ENCODE data around the gene AGBL1.

Gene AGBL1

DNA sequence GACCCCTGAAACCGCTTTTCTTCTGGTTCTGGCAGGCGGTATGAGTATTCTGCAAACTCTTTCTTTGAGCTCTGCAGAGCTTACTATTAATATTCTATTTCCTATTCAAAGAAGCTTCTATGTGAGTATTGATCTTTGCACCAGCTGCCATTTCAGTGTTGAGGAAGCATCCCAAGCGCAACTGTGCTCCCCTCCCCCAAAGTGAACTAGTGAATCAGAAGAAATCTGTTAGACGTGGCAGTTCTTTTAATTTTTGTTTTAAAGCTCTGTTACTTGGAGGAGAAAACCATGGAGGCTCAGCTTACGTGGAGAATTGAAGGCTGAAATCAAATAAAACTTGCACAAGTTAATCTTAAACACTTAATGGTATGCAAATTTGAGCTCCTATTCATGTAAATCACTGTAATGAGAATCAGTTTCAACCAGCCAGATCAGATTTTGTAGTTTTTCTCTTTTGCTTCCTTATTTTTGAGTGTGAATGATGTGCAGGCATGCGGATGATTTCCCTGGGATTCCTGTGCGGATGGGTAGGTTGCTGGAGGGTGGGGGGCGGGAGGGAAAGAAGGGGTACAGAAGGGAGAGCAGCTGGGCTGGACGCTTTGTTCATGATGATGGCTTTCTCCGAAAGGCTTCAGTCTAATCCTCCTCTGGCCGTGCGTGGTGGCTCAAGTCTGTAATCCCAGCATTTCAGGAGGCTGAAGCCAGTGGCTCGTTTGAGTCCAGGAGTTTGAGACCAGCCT, 16.1 kb upstream of the AGBL1 start:
- Histone ChIP-seq H3K27me3 (ENCODE audit: insufficient read depth, poor library complexity, severe bottlenecking) (no peaks in the 10 kb centered on the region), H3K27ac (replicated peaks) (no peak overlapping the region), H3K4me3 (replicated peaks; ENCODE audit: insufficient read depth, low read length) (no peak overlapping the region)
- TF ChIP-seq REST (IDR thresholded peaks at IDR 0.05; ENCODE audit: insufficient replicate concordance, low read depth) (no peak), GABPA (IDR thresholded peaks at IDR 0.05; ENCODE audit: low read depth) (no peak), CTCF (IDR thresholded peaks at IDR 0.05; ENCODE audit: insufficient read depth, low read length) (no peak), POLR2AphosphoS5 (IDR thresholded peaks at IDR 0.05; ENCODE audit: low read depth) (no peak), SPI1 (IDR thresholded peaks at IDR 0.05; ENCODE audit: borderline replicate concordance, low read depth) (no peak)
- DNase-seq (ENCODE audit: low read depth in 1 of 2, low spot score in 1 of 2), result no peak

DNA sequence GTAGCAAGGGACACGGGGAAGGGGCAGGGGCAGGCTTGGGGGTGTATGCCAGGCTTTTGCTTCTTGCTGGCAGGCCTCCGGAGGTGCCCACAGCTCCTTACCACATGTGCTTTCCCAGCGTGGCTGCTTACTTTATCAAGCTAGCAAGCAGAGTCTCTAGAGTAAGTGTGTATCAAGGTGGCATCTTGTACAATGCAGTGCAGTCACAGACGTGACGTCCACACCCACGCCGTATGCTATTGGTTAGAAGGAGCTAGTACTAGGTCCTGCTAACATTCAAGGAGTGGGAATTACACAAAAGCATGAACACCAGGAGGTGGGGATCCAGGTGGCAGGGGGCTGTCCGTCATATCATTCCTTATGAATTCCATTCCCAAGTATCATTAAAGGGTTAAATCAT, 15.3 kb upstream of the AGBL1 start:
- TF ChIP-seq POLR2AphosphoS5 (IDR thresholded peaks at IDR 0.05; ENCODE audit: low read depth), result no peak
- no peak for TF ChIP-seq REST (IDR thresholded peaks at IDR 0.05; ENCODE audit: insufficient replicate concordance, low read depth)
- TF ChIP-seq SPI1 (IDR thresholded peaks at IDR 0.05; ENCODE audit: borderline replicate concordance, low read depth), result no peak
- no peak for TF ChIP-seq GABPA (IDR thresholded peaks at IDR 0.05; ENCODE audit: low read depth)
- no peak for TF ChIP-seq CTCF (IDR thresholded peaks at IDR 0.05; ENCODE audit: insufficient read depth, low read length)
- no peak for DNase-seq (ENCODE audit: low read depth in 1 of 2, low spot score in 1 of 2)
- Histone ChIP-seq H3K27me3 (ENCODE audit: insufficient read depth, poor library complexity, severe bottlenecking) (no peaks in the 10 kb centered on the region), H3K4me3 (replicated peaks; ENCODE audit: insufficient read depth, low read length) (no peak overlapping the region), H3K27ac (replicated peaks) (no peak overlapping the region)

- no peak for DNase-seq (ENCODE audit: low read depth in 1 of 2, low spot score in 1 of 2)
- H3K27me3 ChIP-seq (ENCODE audit: insufficient read depth, poor library complexity, severe bottlenecking), result no peaks in the 10 kb centered on the region
- H3K4me3 ChIP-seq (replicated peaks; ENCODE audit: insufficient read depth, low read length), result no peak overlapping the region
- no peak for TF ChIP-seq REST (IDR thresholded peaks at IDR 0.05; ENCODE audit: insufficient replicate concordance, low read depth)
- no peak overlapping the region for H3K27ac ChIP-seq (replicated peaks)
Observed at GRCh38 chr15:86066174-86066834, 13.4 kb upstream of the AGBL1 start.

Measured in HL-60 (cell line).